GM23338 (cell line): ENCODE results near the gene DNAH11. TPM values are rescaled to one million over a fixed set of nuclear protein-coding genes. Genes with fewer than 3 reads are reported as not detected.

Experiments used
- ATAC-seq: fragments of 200-7000 bp; cut with Tn5 transposase; 3 replicates; pipeline ENCODE4 v1.9.1; 2020
- DNase-seq: peaks from one replicate; pipeline ENCODE4 v3.0.0-alpha.2; 2015; ENCODE audit warnings: low spot score
- H2AFZ ChIP-seq: fragments of 200-600 bp; sonication (generic); 2 replicates; pipeline ENCODE4 v1.8.0; 2016; ENCODE audit warnings: antibody characterized with exemption, mild to moderate bottlenecking, moderate library complexity
- H3F3A ChIP-seq: fragments of 200-600 bp; sonication (generic); replicated peaks from 2 replicates; pipeline ENCODE4 v1.8.0; 2017; ENCODE audit warnings: antibody characterized with exemption, mixed run types, low read depth
- H3K27ac ChIP-seq: fragments of 200-600 bp; sonication (generic); 2 replicates; pipeline ENCODE4 v1.6.1; 2016; ENCODE audit warnings: low read depth
- H3K27me3 ChIP-seq: fragments of 200-600 bp; sonication (generic); 2 replicates; pipeline ENCODE4 v1.8.0; 2016; ENCODE audit warnings: mild to moderate bottlenecking, mixed run types, moderate library complexity; ENCODE audit not compliant: insufficient read depth
- H3K36me3 ChIP-seq: fragments of 200-600 bp; sonication (generic); 2 replicates; pipeline ENCODE4 v1.8.0; 2016; ENCODE audit warnings: mild to moderate bottlenecking; ENCODE audit not compliant: insufficient read depth
- H3K4me1 ChIP-seq: fragments of 200-600 bp; sonication (generic); 2 replicates; pipeline ENCODE4 v1.8.0; 2016; ENCODE audit warnings: mild to moderate bottlenecking, moderate library complexity; ENCODE audit not compliant: insufficient read depth
- H3K4me2 ChIP-seq: fragments of 200-600 bp; sonication (generic); 2 replicates; pipeline ENCODE4 v1.7.1; 2017; ENCODE audit warnings: mixed run types
- H3K4me3 ChIP-seq: fragments of 200-600 bp; sonication (generic); 2 replicates; pipeline ENCODE4 v1.6.1; 2016; ENCODE audit warnings: mixed run types
- H3K79me2 ChIP-seq: fragments of 200-600 bp; sonication (generic); replicated peaks from 2 replicates; pipeline ENCODE4 v1.8.0; 2017; ENCODE audit warnings: mild to moderate bottlenecking; ENCODE audit not compliant: insufficient read depth
- H3K9me2 ChIP-seq: fragments of 200-600 bp; sonication (generic); 2 replicates; pipeline ENCODE4 v1.8.0; 2017; ENCODE audit not compliant: insufficient read depth
- H4K20me1 ChIP-seq: fragments of 200-600 bp; sonication (generic); replicated peaks from 2 replicates; pipeline ENCODE4 v1.8.0; 2017; ENCODE audit warnings: mild to moderate bottlenecking; ENCODE audit not compliant: insufficient read depth
- H3K27ac Mint-ChIP-seq: 2 replicates; pipeline ENCODE4 v1.8.0; 2020; ENCODE audit warnings: inconsistent platforms, mild to moderate bottlenecking, moderate library complexity, mixed read lengths
- H3K27me3 Mint-ChIP-seq: 3 replicates; pipeline ENCODE4 v1.8.0; 2022; ENCODE audit warnings: low read depth, mild to moderate bottlenecking, moderate library complexity, mixed read lengths, inconsistent platforms; ENCODE audit not compliant: insufficient read depth, poor library complexity
- H3K36me3 Mint-ChIP-seq: 3 replicates; pipeline ENCODE4 v1.8.0; 2021; ENCODE audit warnings: low read depth, mild to moderate bottlenecking, inconsistent platforms, moderate library complexity, mixed read lengths
- H3K4me1 Mint-ChIP-seq: 3 replicates; pipeline ENCODE4 v1.8.0; 2020; ENCODE audit warnings: mild to moderate bottlenecking, inconsistent platforms, mixed read lengths
- H3K4me3 Mint-ChIP-seq: 3 replicates; pipeline ENCODE4 v1.8.0; 2021; ENCODE audit warnings: moderate library complexity, mild to moderate bottlenecking, inconsistent platforms, mixed read lengths
- H3K9me3 Mint-ChIP-seq: 3 replicates; pipeline ENCODE4 v1.8.0; 2020; ENCODE audit warnings: moderate library complexity, mild to moderate bottlenecking, inconsistent platforms, mixed read lengths
- CREB1 ChIP-seq: fragments of 250-450 bp; sonication (Bioruptor Pico); IDR thresholded peaks from 2 replicates; pipeline ENCODE4 v1.5.0; 2020; ENCODE audit warnings: low read depth, mild to moderate bottlenecking, moderate library complexity
- CTCF ChIP-seq, 2 experiments: fragments of 200-600 bp in 1 of 2; sonication (generic) in 1 of 2; conservative IDR thresholded peaks; 2 replicates each; pipeline versions ENCODE4 v1.5.1 to v1.6.1; 2016 to 2017; ENCODE audit warnings: antibody characterized with exemption in 2 of 2, low read depth in 2 of 2, mild to moderate bottlenecking in 2 of 2, moderate library complexity in 1 of 2
- ETS1 ChIP-seq: IDR thresholded peaks from 2 replicates; pipeline ENCODE4 v1.6.1; 2016; ENCODE audit warnings: antibody characterized with exemption
- EZH2phosphoT487 ChIP-seq: fragments of 200-600 bp; sonication (generic); IDR thresholded peaks from one replicate; pipeline ENCODE4 v1.8.1; 2018; ENCODE audit warnings: antibody characterized with exemption; ENCODE audit not compliant: unreplicated experiment
- JUNB ChIP-seq: IDR thresholded peaks from one replicate; pipeline ENCODE4 v1.6.1; 2016; ENCODE audit warnings: antibody characterized with exemption; ENCODE audit not compliant: unreplicated experiment
- NANOG ChIP-seq: IDR thresholded peaks from 2 replicates; pipeline ENCODE4 v1.6.1; 2016; ENCODE audit warnings: antibody characterized with exemption, borderline replicate concordance
- POLR2AphosphoS5 ChIP-seq: IDR thresholded peaks from 2 replicates; pipeline ENCODE4 v1.6.1; 2016; ENCODE audit warnings: antibody characterized with exemption, low read depth
- STAT1 ChIP-seq: IDR thresholded peaks from one replicate; pipeline ENCODE4 v1.6.1; 2016; ENCODE audit warnings: antibody characterized with exemption; ENCODE audit not compliant: unreplicated experiment
- ZNF114 ChIP-seq: fragments of 250-450 bp; sonication (Bioruptor Pico); IDR thresholded peaks from 2 replicates; pipeline ENCODE4 v1.5.0; 2020; ENCODE audit warnings: mild to moderate bottlenecking, moderate library complexity
- ZNF331 ChIP-seq: fragments of 250-450 bp; sonication (Bioruptor Pico); IDR thresholded peaks from 2 replicates; pipeline ENCODE4 v1.5.0; 2020; ENCODE audit warnings: low read depth, mild to moderate bottlenecking, moderate library complexity
- polyA plus RNA-seq: library from polyadenylated mRNA; unstranded; fragments of >200 nt; fragmentation: Nextera tagmentation; extraction: Ambion mirVana; gene quantifications from 2 replicates; pipeline ENCODE4 v1.2.1, GENCODE V29; 2016
- total RNA-seq: library from RNA; depleted of rRNA; stranded (reverse); fragments of >200 nt; shearing (Covaris generic); gene quantifications from 2 replicates; pipeline ENCODE4 v1.2.3, GENCODE V29; 2014
- TF ChIP-seq, protein P1 (sequence below): IDR thresholded peaks from one replicate; pipeline ENCODE4 v1.6.1; 2018; ENCODE audit warnings: antibody characterized with exemption; ENCODE audit not compliant: unreplicated experiment
- TF ChIP-seq, protein P2 (sequence below): fragments of 250-450 bp; sonication (Bioruptor Pico); IDR thresholded peaks from 2 replicates; pipeline ENCODE4 v1.5.0; 2020; ENCODE audit warnings: mild to moderate bottlenecking, moderate library complexity

Gene DNAH11
- total and polyA plus RNA-seq, 2 experiments from 2014 or later: 9.3 TPM

DNA sequence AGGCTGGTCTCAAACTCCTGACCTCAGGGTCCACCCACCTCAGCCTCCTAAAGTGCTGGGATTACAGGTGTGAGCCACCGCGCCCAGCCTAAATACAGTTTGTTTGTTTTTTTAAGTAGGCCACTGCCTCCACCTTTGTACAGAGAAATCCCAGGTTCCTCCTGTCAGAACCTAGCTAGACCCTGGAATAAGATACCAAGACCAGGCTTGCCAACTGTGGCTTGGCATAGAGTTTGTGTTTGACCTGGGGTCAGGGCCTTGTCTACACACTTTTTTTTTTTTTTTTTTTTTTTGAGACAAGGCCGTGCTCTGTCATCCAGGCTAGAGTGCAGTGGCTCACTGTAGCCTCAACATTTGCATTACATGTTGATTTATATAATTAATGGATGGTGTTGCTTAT lies 34.3 kb upstream of the DNAH11 start (continued):
- TF ChIP-seq, protein P1, sequence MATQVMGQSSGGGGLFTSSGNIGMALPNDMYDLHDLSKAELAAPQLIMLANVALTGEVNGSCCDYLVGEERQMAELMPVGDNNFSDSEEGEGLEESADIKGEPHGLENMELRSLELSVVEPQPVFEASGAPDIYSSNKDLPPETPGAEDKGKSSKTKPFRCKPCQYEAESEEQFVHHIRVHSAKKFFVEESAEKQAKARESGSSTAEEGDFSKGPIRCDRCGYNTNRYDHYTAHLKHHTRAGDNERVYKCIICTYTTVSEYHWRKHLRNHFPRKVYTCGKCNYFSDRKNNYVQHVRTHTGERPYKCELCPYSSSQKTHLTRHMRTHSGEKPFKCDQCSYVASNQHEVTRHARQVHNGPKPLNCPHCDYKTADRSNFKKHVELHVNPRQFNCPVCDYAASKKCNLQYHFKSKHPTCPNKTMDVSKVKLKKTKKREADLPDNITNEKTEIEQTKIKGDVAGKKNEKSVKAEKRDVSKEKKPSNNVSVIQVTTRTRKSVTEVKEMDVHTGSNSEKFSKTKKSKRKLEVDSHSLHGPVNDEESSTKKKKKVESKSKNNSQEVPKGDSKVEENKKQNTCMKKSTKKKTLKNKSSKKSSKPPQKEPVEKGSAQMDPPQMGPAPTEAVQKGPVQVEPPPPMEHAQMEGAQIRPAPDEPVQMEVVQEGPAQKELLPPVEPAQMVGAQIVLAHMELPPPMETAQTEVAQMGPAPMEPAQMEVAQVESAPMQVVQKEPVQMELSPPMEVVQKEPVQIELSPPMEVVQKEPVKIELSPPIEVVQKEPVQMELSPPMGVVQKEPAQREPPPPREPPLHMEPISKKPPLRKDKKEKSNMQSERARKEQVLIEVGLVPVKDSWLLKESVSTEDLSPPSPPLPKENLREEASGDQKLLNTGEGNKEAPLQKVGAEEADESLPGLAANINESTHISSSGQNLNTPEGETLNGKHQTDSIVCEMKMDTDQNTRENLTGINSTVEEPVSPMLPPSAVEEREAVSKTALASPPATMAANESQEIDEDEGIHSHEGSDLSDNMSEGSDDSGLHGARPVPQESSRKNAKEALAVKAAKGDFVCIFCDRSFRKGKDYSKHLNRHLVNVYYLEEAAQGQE: no peak
- TF ChIP-seq ZNF331 (CRISPR knock-in tag): no peak
- TF ChIP-seq ZNF114: no peak
- no peak for TF ChIP-seq CTCF (conservative IDR thresholded peaks at IDR 0.05; ENCODE audit: low read depth in 2 of 2)
- no peak for TF ChIP-seq CREB1

- no peak for ATAC-seq
- no peaks in the 10 kb centered on the region for H3F3A ChIP-seq
- H3K27me3 Mint-ChIP-seq: no peaks in the 10 kb centered on the region
- no peaks in the 10 kb centered on the region for H4K20me1 ChIP-seq
- no peaks in the 10 kb centered on the region for H3K4me1 Mint-ChIP-seq
- no peaks in the 10 kb centered on the region for H3K27me3 ChIP-seq
- H3K27ac Mint-ChIP-seq: no peak overlapping the region
- peaks cover 8% of the 10 kb centered on the region; the same call in 1 of the 2 replicates for H3K36me3 ChIP-seq
- no peak overlapping the region for H3K4me3 Mint-ChIP-seq
- H3K79me2 ChIP-seq: no peaks in the 10 kb centered on the region
- H3K4me1 ChIP-seq: no peaks in the 10 kb centered on the region
- no peak overlapping the region for H3K4me3 ChIP-seq
- DNase-seq: no peak
- no peak overlapping the region for H2AFZ ChIP-seq
- no peaks in the 10 kb centered on the region for H3K9me2 ChIP-seq
- no peak overlapping the region for H3K27ac ChIP-seq
- no peak overlapping the region for H3K4me2 ChIP-seq
- H3K36me3 Mint-ChIP-seq: peaks cover 18% of the 10 kb centered on the region; the same call in 2 of the 3 replicates
- H3K9me3 Mint-ChIP-seq: no peaks in the 10 kb centered on the region
- TF ChIP-seq STAT1 (no peak), NANOG (no peak), JUNB (no peak), EZH2phosphoT487 (no peak), POLR2AphosphoS5 (no peak), ETS1 (no peak)
- TF ChIP-seq, protein P2, sequence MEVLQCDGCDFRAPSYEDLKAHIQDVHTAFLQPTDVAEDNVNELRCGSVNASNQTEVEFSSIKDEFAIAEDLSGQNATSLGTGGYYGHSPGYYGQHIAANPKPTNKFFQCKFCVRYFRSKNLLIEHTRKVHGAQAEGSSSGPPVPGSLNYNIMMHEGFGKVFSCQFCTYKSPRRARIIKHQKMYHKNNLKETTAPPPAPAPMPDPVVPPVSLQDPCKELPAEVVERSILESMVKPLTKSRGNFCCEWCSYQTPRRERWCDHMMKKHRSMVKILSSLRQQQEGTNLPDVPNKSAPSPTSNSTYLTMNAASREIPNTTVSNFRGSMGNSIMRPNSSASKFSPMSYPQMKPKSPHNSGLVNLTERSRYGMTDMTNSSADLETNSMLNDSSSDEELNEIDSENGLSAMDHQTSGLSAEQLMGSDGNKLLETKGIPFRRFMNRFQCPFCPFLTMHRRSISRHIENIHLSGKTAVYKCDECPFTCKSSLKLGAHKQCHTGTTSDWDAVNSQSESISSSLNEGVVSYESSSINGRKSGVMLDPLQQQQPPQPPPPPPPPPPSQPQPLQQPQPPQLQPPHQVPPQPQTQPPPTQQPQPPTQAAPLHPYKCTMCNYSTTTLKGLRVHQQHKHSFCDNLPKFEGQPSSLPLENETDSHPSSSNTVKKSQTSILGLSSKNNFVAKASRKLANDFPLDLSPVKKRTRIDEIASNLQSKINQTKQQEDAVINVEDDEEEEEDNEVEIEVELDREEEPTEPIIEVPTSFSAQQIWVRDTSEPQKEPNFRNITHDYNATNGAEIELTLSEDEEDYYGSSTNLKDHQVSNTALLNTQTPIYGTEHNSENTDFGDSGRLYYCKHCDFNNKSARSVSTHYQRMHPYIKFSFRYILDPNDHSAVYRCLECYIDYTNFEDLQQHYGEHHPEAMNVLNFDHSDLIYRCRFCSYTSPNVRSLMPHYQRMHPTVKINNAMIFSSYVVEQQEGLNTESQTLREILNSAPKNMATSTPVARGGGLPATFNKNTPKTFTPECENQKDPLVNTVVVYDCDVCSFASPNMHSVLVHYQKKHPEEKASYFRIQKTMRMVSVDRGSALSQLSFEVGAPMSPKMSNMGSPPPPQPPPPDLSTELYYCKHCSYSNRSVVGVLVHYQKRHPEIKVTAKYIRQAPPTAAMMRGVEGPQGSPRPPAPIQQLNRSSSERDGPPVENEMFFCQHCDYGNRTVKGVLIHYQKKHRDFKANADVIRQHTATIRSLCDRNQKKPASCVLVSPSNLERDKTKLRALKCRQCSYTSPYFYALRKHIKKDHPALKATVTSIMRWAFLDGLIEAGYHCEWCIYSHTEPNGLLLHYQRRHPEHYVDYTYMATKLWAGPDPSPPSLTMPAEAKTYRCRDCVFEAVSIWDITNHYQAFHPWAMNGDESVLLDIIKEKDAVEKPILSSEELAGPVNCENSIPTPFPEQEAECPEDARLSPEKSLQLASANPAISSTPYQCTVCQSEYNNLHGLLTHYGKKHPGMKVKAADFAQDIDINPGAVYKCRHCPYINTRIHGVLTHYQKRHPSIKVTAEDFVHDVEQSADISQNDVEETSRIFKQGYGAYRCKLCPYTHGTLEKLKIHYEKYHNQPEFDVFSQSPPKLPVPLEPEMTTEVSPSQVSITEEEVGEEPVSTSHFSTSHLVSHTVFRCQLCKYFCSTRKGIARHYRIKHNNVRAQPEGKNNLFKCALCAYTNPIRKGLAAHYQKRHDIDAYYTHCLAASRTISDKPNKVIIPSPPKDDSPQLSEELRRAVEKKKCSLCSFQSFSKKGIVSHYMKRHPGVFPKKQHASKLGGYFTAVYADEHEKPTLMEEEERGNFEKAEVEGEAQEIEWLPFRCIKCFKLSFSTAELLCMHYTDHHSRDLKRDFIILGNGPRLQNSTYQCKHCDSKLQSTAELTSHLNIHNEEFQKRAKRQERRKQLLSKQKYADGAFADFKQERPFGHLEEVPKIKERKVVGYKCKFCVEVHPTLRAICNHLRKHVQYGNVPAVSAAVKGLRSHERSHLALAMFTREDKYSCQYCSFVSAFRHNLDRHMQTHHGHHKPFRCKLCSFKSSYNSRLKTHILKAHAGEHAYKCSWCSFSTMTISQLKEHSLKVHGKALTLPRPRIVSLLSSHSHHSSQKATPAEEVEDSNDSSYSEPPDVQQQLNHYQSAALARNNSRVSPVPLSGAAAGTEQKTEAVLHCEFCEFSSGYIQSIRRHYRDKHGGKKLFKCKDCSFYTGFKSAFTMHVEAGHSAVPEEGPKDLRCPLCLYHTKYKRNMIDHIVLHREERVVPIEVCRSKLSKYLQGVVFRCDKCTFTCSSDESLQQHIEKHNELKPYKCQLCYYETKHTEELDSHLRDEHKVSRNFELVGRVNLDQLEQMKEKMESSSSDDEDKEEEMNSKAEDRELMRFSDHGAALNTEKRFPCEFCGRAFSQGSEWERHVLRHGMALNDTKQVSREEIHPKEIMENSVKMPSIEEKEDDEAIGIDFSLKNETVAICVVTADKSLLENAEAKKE (CRISPR knock-in tag): no peak
These were observed 28.8 kb upstream of the DNAH11 start for GRCh38 chr7:21514062-21514461.
